HepG2 (cell line): ENCODE results near the gene CSTF1.

Source experiments
- CTCF ChIP-seq: sonication (generic); formaldehyde crosslinking; IDR thresholded peaks from 2 replicates; pipeline ENCODE4 v1.5.0; 2020; ENCODE audit warnings: mild to moderate bottlenecking, missing genetic modification reagents, moderate library complexity
- EP300 ChIP-seq, 3 experiments: sonication (generic) in 1 of 3; formaldehyde crosslinking in 1 of 3; IDR thresholded peaks; 2 replicates each; pipeline versions ENCODE4 v1.5.1 to v1.6.1; 2011 to 2020; ENCODE audit warnings: low read depth in 2 of 3, low read length in 2 of 3, borderline replicate concordance in 1 of 3, improper control_type of control experiment in 1 of 3, mild to moderate bottlenecking in 1 of 3, missing genetic modification reagents in 1 of 3, moderate library complexity in 1 of 3
- EZH2 ChIP-seq: conservative IDR thresholded peaks from 2 replicates; pipeline ENCODE4 v1.6.1; 2012; ENCODE audit warnings: mild to moderate bottlenecking, low read depth, low read length, moderate library complexity
- GABPA ChIP-seq, 2 experiments: IDR thresholded peaks; 2 replicates each; pipeline ENCODE4 v1.6.1; 2011 to 2016; ENCODE audit warnings: low read depth in 2 of 2, low read length in 1 of 2, missing biosample characterization in 1 of 2, missing genetic modification characterization in 1 of 2
- IRF9 ChIP-seq: sonication (generic); formaldehyde crosslinking; IDR thresholded peaks from 2 replicates; pipeline ENCODE4 v1.8.0; 2022; ENCODE audit warnings: missing genetic modification reagents, mild to moderate bottlenecking, borderline replicate concordance
- NCOA5 ChIP-seq: sonication (generic); formaldehyde crosslinking; IDR thresholded peaks from 2 replicates; pipeline ENCODE4 v1.4.0; 2020; ENCODE audit warnings: missing genetic modification reagents
- POLR2A ChIP-seq, 2 experiments: IDR thresholded peaks; 2 replicates each; pipeline ENCODE4 v1.6.1; 2011; ENCODE audit warnings: low read depth in 2 of 2, low read length in 2 of 2, mild to moderate bottlenecking in 1 of 2, moderate library complexity in 1 of 2; ENCODE audit not compliant: insufficient read depth in 1 of 2
- POLR2AphosphoS5 ChIP-seq: IDR thresholded peaks from 2 replicates; pipeline ENCODE4 v1.6.1; 2012; ENCODE audit warnings: low read depth, low read length
- RAD21 ChIP-seq: fragments of 450-650 bp; formaldehyde crosslinking; IDR thresholded peaks from 2 replicates; pipeline ENCODE4 v1.5.0; 2020; ENCODE audit warnings: mild to moderate bottlenecking
- TAF1 ChIP-seq: sonication (generic); formaldehyde crosslinking; IDR thresholded peaks from 2 replicates; pipeline ENCODE4 v1.4.0; 2020; ENCODE audit warnings: missing genetic modification reagents

- TF ChIP-seq NCOA5 (no peak), IRF9 (CRISPR knock-in tag) (no peak), EZH2 (no peak), CTCF (CRISPR knock-in tag) (no peak), EP300 (IDR thresholded peaks at IDR 0.05; ENCODE audit: low read depth in 2 of 2, low read length in 2 of 2) (no peak), EP300 (CRISPR knock-in tag; IDR thresholded peaks at IDR 0.05; ENCODE audit: borderline replicate concordance) (no peak), RAD21 (no peak), GABPA (IDR thresholded peaks at IDR 0.05; ENCODE audit: low read depth, low read length) (no peak), GABPA (CRISPR knock-in tag; IDR thresholded peaks at IDR 0.05; ENCODE audit: low read depth) (no peak), POLR2AphosphoS5 (no peak), POLR2A (IDR thresholded peaks at IDR 0.05; ENCODE audit: insufficient read depth in 1 of 2, low read depth in 2 of 2, low read length in 2 of 2) (no peak), TAF1 (no peak)
These were observed 48.0 kb downstream of the CSTF1 start for GRCh38 chr20:56440346-56441007.
